ENCODE measurements around the gene ARVCF.

DNA sequence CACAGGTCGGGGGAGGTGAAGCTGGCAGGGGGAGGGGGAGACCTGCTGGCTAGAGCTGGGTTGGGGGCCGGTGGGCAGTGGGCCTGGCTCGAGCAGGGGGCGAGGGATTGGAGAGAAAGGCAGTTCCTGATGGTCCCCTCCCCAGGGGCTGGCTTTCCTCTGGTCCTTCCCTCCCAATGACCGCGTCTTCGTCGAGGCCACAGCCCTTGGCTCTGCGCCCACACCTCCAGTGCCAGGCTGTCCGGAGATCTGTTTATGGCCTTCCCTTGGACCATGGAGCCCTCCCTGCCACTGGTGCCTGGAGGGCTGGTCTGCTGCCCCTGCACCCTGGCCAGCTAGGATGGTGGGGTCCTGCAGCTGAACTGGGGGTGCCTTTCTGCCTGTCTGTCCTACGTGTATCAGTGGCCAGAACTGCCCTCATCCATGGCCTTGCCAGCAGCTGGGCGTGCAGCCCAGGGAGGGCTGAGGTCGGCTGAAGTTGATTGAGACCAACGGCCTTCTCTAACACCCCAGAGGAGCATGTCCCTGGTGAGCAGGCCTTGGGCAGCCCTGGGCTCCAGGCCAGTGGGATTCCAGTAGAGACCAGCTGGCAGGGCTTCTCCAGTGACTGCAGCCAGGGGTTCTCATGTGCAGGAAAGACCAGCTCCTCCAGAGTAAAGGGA lies 16.6 kb upstream of the ARVCF start:
- TF ChIP-seq, protein P1, sequence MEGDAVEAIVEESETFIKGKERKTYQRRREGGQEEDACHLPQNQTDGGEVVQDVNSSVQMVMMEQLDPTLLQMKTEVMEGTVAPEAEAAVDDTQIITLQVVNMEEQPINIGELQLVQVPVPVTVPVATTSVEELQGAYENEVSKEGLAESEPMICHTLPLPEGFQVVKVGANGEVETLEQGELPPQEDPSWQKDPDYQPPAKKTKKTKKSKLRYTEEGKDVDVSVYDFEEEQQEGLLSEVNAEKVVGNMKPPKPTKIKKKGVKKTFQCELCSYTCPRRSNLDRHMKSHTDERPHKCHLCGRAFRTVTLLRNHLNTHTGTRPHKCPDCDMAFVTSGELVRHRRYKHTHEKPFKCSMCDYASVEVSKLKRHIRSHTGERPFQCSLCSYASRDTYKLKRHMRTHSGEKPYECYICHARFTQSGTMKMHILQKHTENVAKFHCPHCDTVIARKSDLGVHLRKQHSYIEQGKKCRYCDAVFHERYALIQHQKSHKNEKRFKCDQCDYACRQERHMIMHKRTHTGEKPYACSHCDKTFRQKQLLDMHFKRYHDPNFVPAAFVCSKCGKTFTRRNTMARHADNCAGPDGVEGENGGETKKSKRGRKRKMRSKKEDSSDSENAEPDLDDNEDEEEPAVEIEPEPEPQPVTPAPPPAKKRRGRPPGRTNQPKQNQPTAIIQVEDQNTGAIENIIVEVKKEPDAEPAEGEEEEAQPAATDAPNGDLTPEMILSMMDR (tag by site-specific recombination; IDR thresholded peaks at IDR 0.05): no peak
- TF ChIP-seq YY1 (tag by site-specific recombination; IDR thresholded peaks at IDR 0.05): no peak
- TF ChIP-seq, protein P2, sequence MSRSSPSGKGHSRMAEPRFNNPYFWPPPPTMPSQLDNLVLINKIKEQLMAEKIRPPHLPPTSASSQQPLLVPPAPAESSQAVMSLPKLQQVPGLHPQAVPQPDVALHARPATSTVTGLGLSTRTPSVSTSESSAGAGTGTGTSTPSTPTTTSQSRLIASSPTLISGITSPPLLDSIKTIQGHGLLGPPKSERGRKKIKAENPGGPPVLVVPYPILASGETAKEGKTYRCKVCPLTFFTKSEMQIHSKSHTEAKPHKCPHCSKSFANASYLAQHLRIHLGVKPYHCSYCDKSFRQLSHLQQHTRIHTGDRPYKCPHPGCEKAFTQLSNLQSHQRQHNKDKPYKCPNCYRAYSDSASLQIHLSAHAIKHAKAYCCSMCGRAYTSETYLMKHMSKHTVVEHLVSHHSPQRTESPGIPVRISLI (tag by site-specific recombination; IDR thresholded peaks at IDR 0.05): no peak
